Left lung (tissue), 10 donors: ENCODE measurements around the gene ABCC5. TPM values are rescaled to one million over a fixed set of nuclear protein-coding genes. Genes with fewer than 3 reads are reported as not detected.

Experiments
- ATAC-seq: fragments of 200-7000 bp; cut with Tn5 transposase; one replicate; pipeline ENCODE4 v1.9.1; 2020; ENCODE audit warnings: moderate library complexity
- DNase-seq, 4 donors: peaks; one replicate each; pipeline ENCODE4 v3.0.0-alpha.2; 2013 to 2020
- H3K27ac ChIP-seq, 2 donors: fragments of 200-600 bp; sonication (generic) in 1 of 2; one replicate each; pipeline versions ENCODE4 v1.5.0 to v1.8.0; 2020 to 2021
- H3K27me3 ChIP-seq, 2 donors: fragments of 200-600 bp; sonication (generic) in 1 of 2; one replicate each; pipeline versions ENCODE4 v1.5.0 to v1.8.0; 2020 to 2021
- H3K36me3 ChIP-seq, 2 donors: fragments of 200-600 bp; sonication (generic) in 1 of 2; one replicate each; pipeline versions ENCODE4 v1.5.0 to v1.8.0; 2020 to 2021
- H3K4me1 ChIP-seq, 2 donors: fragments of 200-600 bp; one replicate each; pipeline ENCODE4 v1.8.0; 2021
- H3K4me3 ChIP-seq, 2 donors: fragments of 200-600 bp; sonication (generic) in 1 of 2; one replicate each; pipeline versions ENCODE4 v1.5.0 to v1.8.0; 2020 to 2021; ENCODE audit warnings: mild to moderate bottlenecking in 1 of 2
- H3K9me3 ChIP-seq, 2 donors: fragments of 200-600 bp; sonication (generic) in 1 of 2; one replicate each; pipeline versions ENCODE4 v1.5.0 to v1.8.0; 2020 to 2021
- intact Hi-C, 2 donors: fragments of 100-400 bp; cut with DNase I; formaldehyde crosslinking; loops; one replicate each; pipeline versions ENCODE4 v1.11.2 to v1.14.2; 2022
- polyA plus RNA-seq, 6 donors: library from polyadenylated mRNA; unstranded; fragments of 120-200 nt; gene quantifications; one replicate each; pipeline ENCODE4 v1.2.1, GENCODE V29; 2013; ENCODE audit not compliant: insufficient read length in 6 of 6
- total RNA-seq, 2 donors: library from RNA; stranded (reverse); fragmentation: NEBNext Ultra II Directional; extraction: Animal tissue kit (Norgen Biotek cat#: 25700); gene quantifications; one replicate each; pipeline ENCODE4 v1.2.1, GENCODE V29; 2021
- TF ChIP-seq, protein P1 (sequence below), 2 donors: fragments of 200-600 bp; sonication (generic) in 1 of 2; IDR thresholded peaks; one replicate each; pipeline versions ENCODE4 v1.5.0 to v1.8.0; 2021; ENCODE audit warnings: antibody characterized with exemption in 2 of 2
- donor health status: DM: no; HTN: yes; CAD: no.
- donor health status: DM: no; HTN: no; CAD: no.

ABCC5 gene
- total and polyA plus RNA-seq, 8 donors: 37.7 to 96.4 (median 78.1) TPM

DNA sequence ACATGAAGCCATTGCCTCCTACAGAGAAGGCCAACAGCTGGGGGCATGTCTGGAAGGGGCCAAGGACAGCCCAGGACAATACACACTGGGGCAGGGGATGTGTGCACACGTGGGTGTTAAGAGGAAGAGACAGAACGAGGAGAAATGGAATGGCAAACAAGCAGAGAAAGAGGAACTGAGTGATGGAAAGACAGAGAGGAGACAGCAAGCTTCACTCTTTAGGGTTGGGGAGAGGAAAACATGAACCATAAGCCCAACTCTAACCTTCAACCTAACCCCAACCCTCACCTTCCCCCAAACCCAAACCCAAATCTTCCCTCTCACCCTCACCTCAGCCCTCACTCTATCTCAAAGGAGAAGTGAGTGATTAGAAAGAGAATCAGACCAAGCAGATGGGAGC, 121.1 kb downstream of the ABCC5 start:
- Histone ChIP-seq H3K4me3 (no peak overlapping the region), H3K4me1 (no peaks in the 10 kb centered on the region), H3K9me3 (no peaks in the 10 kb centered on the region), H3K27me3 (peaks cover 0 to 19% of the 10 kb centered on the region in 2 donors), H3K36me3 (no peaks in the 10 kb centered on the region), H3K27ac (no peak overlapping the region)
- TF ChIP-seq, protein P1, sequence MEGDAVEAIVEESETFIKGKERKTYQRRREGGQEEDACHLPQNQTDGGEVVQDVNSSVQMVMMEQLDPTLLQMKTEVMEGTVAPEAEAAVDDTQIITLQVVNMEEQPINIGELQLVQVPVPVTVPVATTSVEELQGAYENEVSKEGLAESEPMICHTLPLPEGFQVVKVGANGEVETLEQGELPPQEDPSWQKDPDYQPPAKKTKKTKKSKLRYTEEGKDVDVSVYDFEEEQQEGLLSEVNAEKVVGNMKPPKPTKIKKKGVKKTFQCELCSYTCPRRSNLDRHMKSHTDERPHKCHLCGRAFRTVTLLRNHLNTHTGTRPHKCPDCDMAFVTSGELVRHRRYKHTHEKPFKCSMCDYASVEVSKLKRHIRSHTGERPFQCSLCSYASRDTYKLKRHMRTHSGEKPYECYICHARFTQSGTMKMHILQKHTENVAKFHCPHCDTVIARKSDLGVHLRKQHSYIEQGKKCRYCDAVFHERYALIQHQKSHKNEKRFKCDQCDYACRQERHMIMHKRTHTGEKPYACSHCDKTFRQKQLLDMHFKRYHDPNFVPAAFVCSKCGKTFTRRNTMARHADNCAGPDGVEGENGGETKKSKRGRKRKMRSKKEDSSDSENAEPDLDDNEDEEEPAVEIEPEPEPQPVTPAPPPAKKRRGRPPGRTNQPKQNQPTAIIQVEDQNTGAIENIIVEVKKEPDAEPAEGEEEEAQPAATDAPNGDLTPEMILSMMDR (IDR thresholded peaks at IDR 0.05): no peak
- no peak for ATAC-seq
- intact Hi-C loops: loop anchor here in 1 of 2 donors (5.0 kb wide), 1 partner anchor 121 kb away; the partner anchor contains the start of gene ABCC5
- no peak for DNase-seq

DNA sequence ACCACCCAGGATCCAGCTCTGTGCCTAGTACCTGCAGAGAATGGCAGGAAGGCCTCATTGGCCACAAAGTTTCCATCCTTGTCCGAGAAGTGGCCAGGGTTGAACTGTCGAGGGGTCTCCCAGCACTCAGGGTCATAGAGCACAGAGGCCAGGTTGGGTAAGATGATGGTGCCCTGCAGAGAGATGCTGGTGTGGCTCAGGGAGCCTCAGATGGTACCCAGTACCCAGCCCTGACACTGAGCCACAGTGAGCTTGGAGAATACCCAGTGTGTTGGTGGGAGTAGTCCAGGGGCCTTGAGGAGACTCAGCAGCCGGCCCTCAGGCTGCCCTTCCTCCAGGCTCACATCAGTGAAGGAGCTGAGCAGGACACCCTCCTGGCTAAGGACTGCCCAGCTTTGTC, 121.5 kb downstream of the ABCC5 start:
- no peaks in the 10 kb centered on the region for H3K36me3 ChIP-seq
- H3K4me3 ChIP-seq: no peak overlapping the region
- no peaks in the 10 kb centered on the region for H3K9me3 ChIP-seq
- ATAC-seq: no peak
- peaks cover 0 to 19% of the 10 kb centered on the region in 2 donors for H3K27me3 ChIP-seq
- H3K4me1 ChIP-seq: no peaks in the 10 kb centered on the region
- no peak for DNase-seq
- intact Hi-C loops: loop anchor here in 1 of 2 donors (5.0 kb wide), 1 partner anchor 121 kb away; the partner anchor contains the start of gene ABCC5
- TF ChIP-seq, protein P1 (IDR thresholded peaks at IDR 0.05): no peak
- H3K27ac ChIP-seq: no peak overlapping the region

DNA sequence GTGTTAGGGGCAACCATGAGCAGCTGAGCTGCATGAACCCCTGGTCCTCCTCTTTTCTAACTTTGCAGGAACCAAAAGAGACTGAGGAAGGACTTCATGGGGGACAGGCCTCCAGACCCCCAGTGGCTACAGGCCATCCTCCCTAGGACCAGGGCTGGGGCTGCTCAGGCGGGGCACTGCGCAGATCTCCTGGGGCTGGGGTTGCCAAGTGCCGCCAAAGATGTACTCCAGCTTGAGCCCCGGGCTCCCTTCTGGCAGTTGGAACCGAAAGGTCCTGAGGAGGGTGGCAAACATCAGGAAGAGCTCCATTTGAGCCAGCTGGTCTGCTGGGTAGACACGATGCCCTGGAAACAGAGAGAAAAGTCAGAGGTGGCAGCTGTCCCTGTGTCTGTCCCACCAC, 121.9 kb downstream of the ABCC5 start:
- TF ChIP-seq, protein P1 (IDR thresholded peaks at IDR 0.05): no peak
- intact Hi-C loops: loop anchor here in 1 of 2 donors (5.0 kb wide), 1 partner anchor 122 kb away; the partner anchor contains the start of gene ABCC5
- Histone ChIP-seq H3K4me3 (no peak overlapping the region), H3K27ac (no peak overlapping the region), H3K4me1 (no peaks in the 10 kb centered on the region), H3K27me3 (peaks cover 0 to 19% of the 10 kb centered on the region in 2 donors), H3K9me3 (no peaks in the 10 kb centered on the region), H3K36me3 (no peaks in the 10 kb centered on the region)
- DNase-seq (no peak), ATAC-seq (no peak)

DNA sequence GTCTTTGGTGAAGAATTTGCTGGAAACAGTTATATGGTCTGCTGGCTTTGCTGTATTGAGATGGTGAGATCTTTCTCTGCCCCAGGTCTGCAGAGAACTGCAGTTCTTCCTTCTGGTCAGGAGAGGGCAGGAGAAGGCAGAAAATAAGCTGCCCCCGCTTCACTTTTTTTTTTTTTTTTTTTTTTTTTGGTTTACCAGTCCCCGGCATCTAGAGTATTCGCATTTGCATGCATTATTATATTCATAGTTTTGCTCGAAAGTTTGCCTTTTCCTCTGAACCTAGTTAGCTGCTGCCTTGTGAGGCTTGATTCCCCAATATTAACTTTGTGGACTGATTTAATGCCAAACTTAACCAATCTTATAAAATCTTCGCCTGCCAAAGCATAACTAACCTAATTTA, 122.4 kb downstream of the ABCC5 start:
- TF ChIP-seq, protein P1 (IDR thresholded peaks at IDR 0.05): peak; percentile 79 to 89

DNA sequence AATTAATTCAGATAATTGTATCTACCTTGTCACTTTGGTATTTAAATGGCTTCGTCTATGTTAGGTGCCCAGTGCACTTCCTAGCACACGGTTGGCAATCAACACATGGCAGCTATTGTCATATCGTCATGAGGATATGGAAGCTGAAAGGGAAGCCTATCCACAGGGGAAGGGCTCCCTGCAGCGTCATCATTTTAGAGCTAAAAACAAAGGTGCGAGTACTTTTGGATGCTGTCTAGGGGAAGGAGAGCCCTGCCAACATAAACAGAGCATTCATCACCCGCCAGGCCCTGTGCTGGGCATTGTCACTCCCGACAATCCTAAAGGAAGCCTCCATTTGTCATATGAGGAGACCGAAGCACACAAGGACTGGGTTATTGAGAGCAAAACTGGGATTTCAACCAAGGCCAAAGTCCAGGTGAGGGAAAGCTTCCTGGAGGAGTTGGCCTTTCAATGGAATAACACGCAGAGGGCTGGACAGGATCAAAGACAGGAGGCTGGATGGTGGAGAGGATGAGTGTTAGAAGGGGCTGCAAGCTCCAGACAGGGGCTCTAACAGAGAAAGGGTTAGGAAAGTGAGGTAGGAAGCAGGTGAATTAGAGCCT, 125.0 kb downstream of the ABCC5 start:
- Histone ChIP-seq H3K4me1 (no peaks in the 10 kb centered on the region), H3K4me3 (no peak overlapping the region), H3K9me3 (no peaks in the 10 kb centered on the region), H3K27ac (no peak overlapping the region), H3K36me3 (no peaks in the 10 kb centered on the region), H3K27me3 (peaks cover 0 to 10% of the 10 kb centered on the region in 2 donors)
- TF ChIP-seq, protein P1 (IDR thresholded peaks at IDR 0.05): no peak
- intact Hi-C loops: no loop called here
- DNase-seq (peak in 1 of 4 donors; percentile 9), ATAC-seq (no peak)

More for the DNA sequence above, 122.4 kb downstream of the ABCC5 start:
- intact Hi-C loops: loop anchor here in 1 of 2 donors (5.0 kb wide), 1 partner anchor 122 kb away; the partner anchor contains the start of gene ABCC5
- Histone ChIP-seq H3K4me1 (no peaks in the 10 kb centered on the region), H3K4me3 (no peak overlapping the region), H3K27ac (no peak overlapping the region), H3K27me3 (peaks cover 0 to 19% of the 10 kb centered on the region in 2 donors), H3K36me3 (no peaks in the 10 kb centered on the region), H3K9me3 (no peaks in the 10 kb centered on the region)
- DNase-seq (peak in 2 of 4 donors; percentile 23 to 42), ATAC-seq (peak; percentile 94)
